ENCODE data around the gene NXPH4.
A peak's percentile ranks its signal among the peaks of the same experiment; 100 is the strongest.

NXPH4 gene

DNA sequence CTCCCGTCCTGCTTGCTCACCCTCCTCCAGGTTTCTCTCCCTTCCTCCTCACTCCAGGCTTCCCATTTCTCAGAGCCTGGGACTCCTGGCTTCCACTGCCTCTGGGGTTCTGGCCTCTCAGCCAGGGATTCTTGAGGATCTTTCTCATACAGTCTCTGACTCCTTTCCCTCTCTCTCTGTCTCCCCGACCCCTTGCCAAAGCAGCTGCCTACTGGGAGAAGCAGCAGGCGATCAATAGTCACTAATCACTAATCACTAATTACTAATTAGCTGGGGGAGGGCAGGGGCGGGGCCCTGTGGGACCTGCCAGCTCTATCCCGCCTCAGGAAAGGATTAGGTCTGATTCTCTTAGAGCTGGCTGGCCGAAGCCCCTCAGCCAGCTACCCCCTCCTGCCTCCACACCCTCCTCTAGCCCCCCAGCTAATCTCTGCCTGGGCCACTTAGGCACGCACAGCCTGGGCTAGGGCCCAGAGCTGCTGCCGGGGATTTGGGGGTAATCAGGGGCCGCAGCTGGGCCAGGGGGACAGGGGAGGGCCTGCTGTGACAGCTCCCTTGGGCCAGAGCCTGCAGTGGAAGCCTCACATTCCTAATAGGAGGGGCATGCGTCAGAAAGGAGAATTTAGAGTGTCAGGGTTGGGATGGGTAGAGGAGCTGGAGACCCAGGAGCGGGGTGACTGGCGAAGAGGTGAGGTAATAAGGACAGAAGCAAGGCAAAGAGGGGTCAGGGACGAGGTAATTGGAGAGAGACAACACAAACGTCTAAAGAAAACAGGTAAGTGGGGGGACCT, 2.8 kb downstream of the NXPH4 start:
- no peak for DNase-seq (ENCODE audit: low read depth in 2 of 2)

DNA sequence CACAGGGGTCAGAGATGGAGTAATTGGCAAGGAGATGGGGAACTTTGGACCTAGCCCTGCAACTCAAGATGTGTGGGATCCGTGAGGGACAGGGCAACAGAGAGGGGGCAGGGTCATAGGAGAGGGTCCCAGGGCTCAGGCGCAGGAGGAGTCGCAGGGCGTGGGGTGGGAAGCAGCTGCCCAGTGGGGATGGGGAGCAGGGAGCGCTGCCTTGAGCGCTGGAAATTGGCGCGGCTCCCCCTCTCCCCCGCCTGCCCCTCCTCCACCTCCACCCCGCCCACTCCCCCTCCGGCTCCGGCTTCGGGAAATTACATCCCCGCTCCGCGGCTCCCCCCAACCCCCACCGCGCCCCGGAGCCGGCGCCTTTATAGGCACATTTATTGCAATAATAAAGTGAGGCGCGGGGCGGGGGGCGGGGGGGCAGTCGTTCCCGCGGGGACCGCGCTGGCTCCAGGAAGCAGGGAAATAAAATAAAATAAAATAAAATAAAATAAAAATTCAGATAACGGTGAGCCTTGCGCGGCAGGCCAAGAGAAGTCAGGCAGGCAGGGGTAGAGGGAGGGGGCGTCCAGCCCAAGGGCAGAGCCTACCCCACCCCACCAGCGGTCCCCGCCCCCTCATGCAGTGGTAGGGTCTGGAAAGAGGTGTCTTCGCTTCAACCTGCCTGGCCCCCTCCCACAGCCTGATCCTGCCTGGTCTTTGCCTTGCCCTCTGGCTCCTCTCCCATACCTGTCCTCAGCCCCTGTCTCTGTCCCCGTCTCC, 3.6 kb downstream of the NXPH4 start:
- DNase-seq (ENCODE audit: low read depth in 2 of 2), result no peak

DNA sequence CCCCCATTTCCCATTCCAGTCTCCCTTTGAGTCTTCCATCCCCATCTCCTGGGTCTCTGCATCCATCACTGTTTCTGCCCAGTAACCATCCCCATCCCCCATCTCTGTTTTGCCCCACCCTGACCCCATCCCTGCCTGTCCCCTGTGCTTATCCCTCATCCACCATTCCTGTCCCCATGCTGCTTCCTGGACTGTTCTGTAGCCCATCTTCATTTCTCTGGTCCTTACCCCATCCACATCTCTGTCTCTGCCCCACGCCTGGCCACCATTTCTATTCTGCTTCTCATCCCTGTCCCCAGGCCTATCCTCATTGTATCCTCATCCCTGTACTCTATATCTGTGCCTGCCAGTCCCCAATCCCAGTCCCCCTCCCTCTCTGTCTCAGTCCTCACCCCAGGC, 4.2 kb downstream of the NXPH4 start:
- no peak for DNase-seq (ENCODE audit: low read depth in 2 of 2)

DNA sequence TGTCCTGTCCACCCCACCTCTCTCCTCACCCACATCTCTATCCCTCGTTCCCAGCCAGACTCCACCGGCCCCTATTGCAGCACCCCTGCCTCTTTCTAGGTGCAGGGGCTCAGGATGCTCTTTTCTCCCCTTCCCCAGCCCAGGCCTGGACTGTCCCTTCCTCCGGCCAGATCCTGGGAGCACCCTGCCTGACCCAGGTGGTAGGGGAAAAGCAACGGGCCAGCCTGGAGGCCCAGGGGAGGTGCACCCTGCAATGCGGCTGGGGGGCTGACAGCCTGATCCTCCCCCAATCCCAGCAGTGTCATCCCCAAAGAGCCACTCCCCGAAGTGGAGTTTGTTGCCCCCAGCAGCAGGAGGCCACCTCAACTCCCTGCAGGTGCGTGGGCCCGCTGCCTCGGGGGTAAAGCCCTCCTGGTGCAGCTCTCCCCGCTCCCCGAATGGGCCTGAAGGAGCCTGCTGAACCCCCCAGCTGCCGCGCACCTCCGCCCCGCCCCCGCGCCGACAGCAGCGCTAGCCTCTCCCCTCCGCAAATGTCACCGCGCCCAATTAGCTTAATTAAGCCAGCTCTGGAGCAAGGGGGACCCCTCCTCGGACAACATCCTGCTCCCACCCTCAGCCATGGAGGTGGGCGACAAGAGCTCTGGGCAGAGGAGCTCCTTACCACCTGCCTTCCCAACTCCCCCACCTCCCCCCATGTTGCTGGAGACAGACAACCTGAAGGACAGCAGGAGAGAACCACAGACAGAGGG, 4.7 kb downstream of the NXPH4 start:
- no peak for DNase-seq (ENCODE audit: low read depth in 2 of 2)

DNA sequence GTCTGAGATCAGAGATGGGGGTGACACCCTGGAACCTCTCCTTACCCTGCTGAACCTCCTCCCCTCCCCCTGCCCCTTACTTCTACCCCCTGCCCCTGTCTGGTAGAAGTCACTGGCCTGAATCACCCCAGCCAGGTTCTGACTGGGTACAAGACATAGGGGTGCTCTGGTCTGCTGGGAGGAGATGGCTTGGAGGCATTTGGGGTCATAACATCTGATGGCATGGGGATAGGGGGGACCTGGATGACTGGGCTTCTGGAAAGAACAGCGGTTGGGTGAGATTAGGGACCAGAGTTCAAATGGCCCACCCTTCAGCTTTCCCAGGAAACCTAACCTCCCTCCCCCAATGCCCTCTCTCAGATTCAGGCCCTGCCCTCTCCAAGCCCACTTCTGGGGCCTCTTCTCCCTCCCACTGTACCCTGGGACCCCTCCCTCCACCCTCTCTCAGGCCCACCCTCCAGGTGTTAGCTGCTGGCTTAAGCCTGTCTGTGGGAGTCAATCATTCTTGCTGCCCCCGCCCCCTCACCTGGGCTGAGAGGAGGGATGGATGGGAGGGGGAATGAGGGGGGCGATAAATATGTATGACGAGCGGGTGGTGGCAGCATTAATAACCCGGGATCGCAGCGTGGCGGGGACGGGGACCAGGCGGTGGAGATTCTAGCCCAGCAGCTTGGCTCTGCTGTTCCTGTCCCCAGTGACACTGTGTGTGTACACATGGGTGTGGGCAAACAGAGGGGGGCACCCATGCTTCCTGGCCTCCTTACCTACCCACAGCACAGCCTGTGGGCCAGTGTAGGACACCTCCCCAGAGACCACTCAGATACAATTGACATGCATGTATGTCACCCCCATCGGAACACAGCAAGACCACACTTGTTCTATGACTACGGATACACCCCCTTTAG, 5.9 kb downstream of the NXPH4 start:
- no peak for DNase-seq (ENCODE audit: low read depth in 2 of 2)

DNA sequence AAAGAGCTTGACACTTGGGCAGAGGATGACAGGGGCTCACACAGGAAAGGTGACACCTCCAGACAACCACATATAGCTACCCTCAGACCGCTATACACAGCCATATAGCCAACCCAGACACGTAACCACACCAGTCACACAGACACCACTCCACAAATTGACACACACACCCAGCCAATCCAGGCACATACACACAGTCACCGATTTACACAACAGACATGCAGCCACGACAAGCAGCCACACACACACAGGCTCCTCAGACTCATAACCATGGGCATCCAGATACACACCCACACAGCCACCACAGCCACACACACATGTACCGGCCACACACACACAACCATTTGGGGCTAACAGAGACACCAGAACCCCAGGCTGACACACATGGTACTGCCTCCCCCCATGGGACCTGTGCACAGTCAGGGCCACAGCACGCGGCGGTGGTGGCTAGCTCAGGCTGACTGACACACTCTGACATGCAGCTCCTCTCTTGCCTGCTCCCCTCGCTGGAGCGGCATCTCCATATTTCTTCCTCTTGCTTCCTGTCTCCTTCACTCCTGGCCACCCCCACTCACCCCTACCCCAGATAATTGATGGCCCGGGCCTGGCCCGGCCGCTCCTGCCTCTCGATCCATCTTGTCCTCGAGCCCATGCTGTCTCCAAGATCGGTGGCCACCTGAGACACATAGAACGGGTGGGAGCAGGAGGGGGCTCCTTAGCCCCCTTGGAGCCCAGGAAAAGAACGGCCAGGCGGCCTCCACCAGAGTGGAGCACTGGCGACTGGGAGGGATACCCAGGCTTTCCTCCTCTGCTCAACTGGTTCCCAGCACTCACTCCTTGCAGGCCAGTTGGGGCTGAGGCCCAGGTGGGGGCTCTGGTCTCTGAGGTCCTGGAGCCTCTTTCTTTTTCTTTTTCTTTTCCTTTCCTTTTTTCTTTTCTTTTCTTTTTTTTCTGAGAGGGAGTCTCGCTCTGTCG, 6.9 kb downstream of the NXPH4 start:
- no peak for DNase-seq (ENCODE audit: low read depth in 2 of 2)

DNA sequence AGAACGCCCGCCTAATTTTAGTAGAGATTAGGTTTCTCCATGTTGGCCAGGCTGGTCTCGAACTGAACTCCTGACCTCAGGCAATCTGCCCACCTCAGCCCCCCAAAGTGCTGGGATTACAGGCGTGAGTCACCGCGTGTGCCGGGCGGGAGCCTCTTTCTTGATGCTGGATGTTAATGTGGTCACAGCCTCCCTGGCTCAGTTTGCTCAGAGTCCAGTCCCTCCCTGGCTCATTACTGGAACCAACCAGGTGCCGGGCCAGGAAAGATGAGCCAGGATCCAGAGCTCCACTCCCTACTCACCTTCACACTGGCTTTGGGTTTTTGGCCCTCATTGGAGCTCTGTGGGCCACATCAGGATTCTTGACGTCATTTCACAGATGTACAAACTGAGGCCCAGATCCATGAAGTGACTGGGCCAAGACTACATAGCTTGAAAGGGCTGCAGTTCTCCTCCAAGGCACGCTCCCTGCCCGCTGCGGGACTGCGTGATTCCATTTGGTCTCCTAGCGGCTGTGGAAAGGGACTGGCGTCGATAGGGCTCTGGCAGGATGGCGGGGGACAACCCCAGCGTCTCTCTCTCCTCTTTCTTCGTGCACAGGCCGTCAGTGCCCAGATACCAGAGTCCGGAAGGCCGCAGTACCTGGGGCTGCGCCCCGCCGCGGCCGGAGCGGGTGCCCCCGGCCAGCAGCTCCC, 7.8 kb downstream of the NXPH4 start:
- no peak for DNase-seq (ENCODE audit: low read depth in 2 of 2)

DNA sequence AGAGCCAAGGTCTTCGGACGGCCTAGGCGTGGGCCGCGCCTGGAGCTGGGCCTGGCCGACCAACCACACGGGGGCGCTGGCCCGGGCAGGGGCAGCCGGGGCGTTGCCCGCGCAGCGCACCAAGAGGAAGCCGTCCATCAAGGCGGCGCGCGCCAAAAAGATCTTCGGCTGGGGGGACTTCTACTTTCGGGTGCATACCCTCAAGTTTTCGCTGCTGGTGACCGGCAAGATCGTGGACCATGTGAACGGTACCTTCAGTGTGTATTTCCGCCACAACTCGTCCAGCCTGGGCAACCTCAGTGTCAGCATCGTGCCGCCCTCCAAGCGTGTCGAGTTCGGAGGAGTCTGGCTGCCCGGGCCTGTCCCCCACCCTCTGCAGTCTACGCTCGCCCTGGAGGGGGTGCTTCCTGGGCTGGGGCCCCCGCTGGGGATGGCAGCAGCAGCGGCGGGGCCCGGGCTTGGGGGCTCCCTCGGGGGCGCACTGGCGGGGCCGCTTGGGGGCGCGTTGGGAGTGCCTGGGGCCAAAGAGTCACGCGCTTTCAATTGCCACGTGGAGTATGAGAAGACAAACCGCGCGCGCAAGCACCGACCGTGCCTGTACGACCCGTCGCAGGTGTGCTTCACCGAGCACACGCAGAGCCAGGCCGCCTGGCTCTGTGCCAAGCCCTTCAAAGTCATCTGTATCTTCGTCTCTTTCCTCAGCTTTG, 8.5 kb downstream of the NXPH4 start:
- no peak for DNase-seq (ENCODE audit: low read depth in 2 of 2)

DNA sequence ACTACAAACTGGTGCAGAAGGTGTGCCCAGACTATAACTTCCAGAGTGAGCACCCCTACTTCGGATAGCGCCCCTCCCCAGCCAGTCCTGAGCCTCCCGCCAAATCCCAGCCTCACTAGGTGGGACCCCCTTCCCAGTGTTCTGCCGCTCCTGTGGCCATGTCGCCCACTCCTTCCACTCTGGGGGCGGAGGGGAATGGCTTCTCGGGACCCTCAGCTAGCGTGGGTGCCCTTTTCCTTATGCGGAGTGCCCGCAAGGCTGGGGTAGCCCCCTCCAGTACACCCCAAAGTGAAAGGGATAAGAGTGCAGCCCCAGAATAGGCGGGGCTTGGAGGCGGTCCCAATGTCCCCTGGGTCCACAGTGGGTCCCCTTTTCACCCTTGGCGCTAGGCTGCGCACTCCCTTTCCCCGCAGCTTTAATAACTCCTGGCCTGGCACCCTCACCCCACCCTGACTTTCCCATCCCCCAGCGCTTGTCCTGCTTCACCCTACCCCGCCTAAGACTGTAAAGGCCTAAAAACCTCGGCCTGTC, 9.2 kb downstream of the NXPH4 start:
- no peak for DNase-seq (ENCODE audit: low read depth in 2 of 2)

DNA sequence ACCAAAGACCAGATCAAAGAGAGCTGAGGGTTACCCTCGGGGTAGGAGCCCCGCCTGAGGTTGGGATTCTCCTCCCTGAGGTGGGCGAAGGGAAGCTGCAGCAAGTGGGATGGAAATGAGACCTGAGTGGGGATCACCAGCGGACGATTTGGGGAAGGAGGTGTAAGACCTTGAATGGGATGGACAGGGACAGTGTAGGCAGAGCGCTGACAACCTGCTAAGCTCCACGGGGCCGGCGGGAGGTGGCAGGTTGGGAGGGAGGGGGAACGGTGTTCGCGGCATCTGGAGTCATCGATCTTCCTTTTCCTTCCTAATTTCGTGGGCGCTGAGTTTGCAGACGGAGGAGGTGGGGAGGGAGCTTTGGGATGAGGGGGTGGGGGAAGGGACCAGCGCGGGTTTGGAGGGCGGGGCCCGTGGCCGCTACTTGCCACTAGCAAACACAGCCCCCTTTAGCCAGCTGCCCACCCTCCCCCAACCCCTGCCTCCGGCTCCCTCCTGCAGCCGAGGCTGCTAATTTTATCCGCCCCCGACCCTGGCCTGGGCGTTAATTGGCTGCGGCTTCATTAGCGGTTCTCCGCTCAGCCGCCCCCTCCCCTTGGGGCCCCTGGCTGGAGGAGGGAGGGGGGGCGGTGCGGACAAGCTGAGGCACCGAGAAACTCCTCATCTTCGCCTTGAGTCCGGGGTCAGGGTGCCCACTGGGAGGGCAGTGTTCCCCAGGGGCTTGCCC, 10.2 kb downstream of the NXPH4 start:
- DNase-seq (ENCODE audit: low read depth in 2 of 2), result no peak

DNA sequence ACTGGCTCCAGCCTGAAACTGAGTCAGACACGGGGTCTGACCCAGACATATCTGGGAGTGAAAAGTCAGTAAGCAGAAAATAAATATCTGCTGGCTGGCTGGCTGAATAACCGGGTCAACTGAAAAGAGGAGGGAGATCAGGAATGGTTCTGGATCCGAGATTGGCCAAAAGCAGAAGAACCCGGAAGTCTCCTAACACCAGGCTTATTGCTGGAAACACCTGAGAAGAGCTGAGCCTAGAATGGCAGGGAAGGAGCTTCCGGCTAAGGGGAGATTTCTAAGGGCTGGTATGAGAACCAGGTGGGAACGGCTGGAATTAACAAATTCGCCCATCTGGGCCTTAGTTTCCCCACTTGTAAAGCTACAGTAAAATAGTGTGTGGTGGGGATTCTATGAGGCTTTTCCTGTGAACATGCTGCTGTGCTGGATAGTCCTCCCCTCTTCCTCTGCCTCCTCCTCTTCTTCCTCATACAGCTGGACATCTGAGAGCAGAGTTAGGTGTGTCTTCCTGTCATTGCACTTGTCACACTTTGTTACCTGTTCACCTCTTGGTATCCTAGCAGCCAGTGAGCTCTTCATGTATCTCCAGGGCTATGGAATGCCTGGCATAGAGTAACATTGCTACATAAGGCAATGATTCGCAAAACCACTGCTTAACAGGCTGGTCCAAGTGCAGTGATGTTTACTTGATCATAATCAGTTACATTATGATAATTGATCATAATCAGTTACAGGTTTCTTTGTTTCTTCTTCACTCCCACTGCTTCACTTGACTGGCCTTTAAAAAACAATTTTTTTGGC, 10.9 kb downstream of the NXPH4 start:
- no peak for DNase-seq (ENCODE audit: low read depth in 2 of 2)

DNA sequence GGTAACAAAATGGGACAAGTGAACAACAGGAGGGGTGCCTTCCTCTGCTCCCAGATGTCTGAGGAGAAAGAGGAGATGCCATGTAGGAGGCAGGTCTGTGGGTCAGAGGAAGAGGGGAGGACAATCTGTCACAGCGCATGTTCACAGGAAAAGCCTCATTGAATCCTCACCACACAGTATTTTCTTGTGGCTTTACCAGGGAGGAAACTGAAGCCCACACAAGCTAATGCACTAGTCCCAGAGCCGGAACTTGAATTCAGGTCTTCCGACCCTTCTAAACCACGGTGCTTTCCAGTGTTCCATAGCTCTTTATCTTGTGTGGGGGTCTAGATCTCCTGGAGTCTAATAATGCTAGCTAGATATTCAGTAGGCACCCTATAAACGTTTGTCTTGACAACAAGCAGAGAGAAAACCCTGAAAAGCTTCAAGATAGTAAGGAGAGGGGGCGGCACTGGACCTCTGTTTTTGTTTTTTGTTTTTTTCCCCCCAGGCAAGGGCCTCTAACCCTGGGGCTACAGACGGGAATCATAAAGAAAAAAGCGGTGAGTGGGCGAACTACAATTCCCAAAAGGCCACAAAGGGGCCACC, 12.5 kb downstream of the NXPH4 start:
- no peak for DNase-seq (ENCODE audit: low read depth in 2 of 2)

DNA sequence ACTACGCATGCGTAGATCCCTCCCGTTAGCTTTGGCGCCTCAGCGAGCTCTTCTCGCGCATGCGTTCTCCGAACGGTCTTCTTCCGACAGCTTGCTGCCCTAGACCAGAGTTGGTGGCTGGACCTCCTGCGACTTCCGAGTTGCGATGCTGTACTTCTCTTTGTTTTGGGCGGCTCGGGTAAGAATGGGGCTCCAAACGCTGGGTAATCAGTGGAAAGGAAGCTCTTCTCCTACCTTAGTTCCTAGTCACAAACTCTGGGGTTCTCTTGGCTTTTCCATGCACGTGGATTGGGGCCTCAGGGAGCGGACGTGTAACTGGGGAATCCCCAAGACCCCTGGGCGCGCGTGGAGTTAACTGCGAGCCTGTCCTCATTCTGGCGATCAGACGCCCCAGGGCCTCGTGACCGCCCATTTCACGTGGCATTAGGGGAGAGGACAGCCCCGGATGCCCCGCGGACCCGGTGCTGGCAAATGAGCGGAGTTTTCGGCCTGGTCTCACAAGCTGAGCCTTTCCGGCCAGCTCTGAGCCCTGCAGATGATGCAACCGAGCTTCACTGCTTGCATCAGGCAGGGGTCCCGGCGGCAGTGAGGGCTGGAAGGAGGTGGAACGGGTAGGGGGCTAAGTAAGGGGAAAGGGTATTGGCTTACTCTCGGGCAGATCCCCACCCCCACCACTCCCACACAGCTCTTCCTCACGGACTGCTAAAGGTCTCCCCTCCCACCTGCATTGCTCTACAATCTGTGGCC, 13.2 kb downstream of the NXPH4 start, which contains the start of gene SHMT2:
TSS of gene SHMT2 (plus strand) at position 78 of the 747 bp plus-strand sequence. CDS start at position 146, 68 bp downstream.
- DNase-seq (ENCODE audit: low read depth in 2 of 2), result peak; percentile 81 to 92

DNA sequence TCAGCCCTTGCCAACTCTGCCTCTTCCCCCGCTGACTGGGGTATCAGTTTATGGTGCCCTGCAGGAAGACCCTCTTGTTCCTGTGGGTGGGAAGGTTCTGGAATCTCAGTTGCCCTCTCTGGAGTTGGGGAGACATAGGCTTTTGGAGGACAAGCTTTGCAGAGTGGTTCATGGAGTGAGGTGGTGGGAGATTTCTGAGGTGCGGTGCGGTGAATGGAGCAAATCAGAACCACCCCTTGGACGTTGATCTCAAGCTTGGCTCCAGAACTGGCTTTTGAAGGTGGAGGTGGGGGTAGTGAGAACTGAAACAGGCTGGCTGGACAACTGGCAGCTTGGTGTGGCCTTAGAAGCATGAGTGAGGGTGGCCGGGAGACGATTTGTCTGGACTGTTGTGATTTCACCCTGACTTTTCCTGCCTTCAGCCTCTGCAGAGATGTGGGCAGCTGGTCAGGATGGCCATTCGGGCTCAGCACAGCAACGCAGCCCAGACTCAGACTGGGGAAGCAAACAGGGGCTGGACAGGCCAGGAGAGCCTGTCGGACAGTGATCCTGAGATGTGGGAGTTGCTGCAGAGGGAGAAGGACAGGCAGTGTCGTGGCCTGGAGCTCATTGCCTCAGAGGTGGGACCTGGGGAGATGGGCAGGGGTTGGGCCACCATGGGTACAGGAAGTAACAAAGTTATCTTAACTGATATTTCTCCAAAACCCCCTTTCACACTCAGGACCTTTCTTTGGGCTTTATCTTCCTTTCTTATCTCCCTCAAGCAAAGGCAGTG, 14.0 kb downstream of the NXPH4 start:
- no peak for DNase-seq (ENCODE audit: low read depth in 2 of 2)
